Stomach (tissue), 4 donors: ENCODE results near the gene PPP1R13L.

Source experiments
- CTCF ChIP-seq, 7 experiments: fragments of 450-650 bp in 4 of 7; fragments of 200-600 bp in 3 of 7; sonication (generic) in 3 of 7; IDR thresholded peaks; one replicate each; pipeline ENCODE4 v1.5.1; 2016 to 2019; ENCODE audit warnings: antibody characterized with exemption in 7 of 7, control low read depth in 2 of 7, mild to moderate bottlenecking in 1 of 7
- EP300 ChIP-seq: sonication (generic); formaldehyde crosslinking; IDR thresholded peaks from one replicate; pipeline ENCODE4 v1.6.1; 2017; ENCODE audit warnings: antibody characterized with exemption

GRCh38 chr19:45448425-45448756 lies 43.5 kb upstream of the PPP1R13L start:
- no peak for TF ChIP-seq CTCF (IDR thresholded peaks at IDR 0.05)
- no peak for TF ChIP-seq EP300
